Endothelial cell of umbilical vein (primary cell): ENCODE results near the gene CASK. TPM values are rescaled to one million over a fixed set of nuclear protein-coding genes. Genes with fewer than 3 reads are reported as not detected.

Experiments
- BruUV-seq: library from RNA; stranded (reverse); fragments of 400-500 nt; replicated peaks from 2 replicates; lab custom pipeline; 2021; lab: Mats Ljungman, UMichigan
- CTCF ChIA-PET: fragments of 300-600, 350-600 bp; sonication (Branson Sonifier 250); formaldehyde crosslinking; loops from one replicate; lab custom pipeline; 2021; ENCODE audit warnings: antibody characterized with exemption, inconsistent platforms; lab: Charles Lee
- POLR2A ChIA-PET: fragments of 300-600, 350-600 bp; sonication (Branson Sonifier 250); formaldehyde crosslinking; loops from one replicate; lab custom pipeline; 2021; ENCODE audit warnings: antibody characterized with exemption, inconsistent platforms; lab: Charles Lee
- DNase-seq: peaks from one replicate; pipeline ENCODE4 v3.0.0-alpha.2; 2011; ENCODE audit warnings: low read depth, low spot score
- FAIRE-seq: peaks from 2 replicates; lab custom pipeline; 2011; peaks lifted over from hg19 to GRCh38; lab: Jason Lieb, UNC
- H2AFZ ChIP-seq: 2 replicates; pipeline ENCODE4 v1.6.0; 2012; ENCODE audit warnings: low read depth, low read length, control low read depth, inconsistent platforms
- H3K27ac ChIP-seq: 2 replicates; pipeline ENCODE4 v1.5.1; 2011; ENCODE audit warnings: low read depth, mild to moderate bottlenecking, control low read depth, low read length, moderate library complexity; ENCODE audit not compliant: insufficient read depth
- H3K27me3 ChIP-seq, 2 experiments: 2 replicates each; pipeline versions ENCODE4 v1.6.0 to v1.6.1; 2011; ENCODE audit warnings: low read length in 2 of 2, mixed read lengths in 1 of 2; ENCODE audit not compliant: control insufficient read depth in 2 of 2, insufficient read depth in 2 of 2
- H3K36me3 ChIP-seq, 2 experiments: 2 replicates in 1 of 2; 3 replicates in 1 of 2; pipeline ENCODE4 v1.5.1; 2011; ENCODE audit warnings: low read length in 2 of 2, mild to moderate bottlenecking in 1 of 2, moderate library complexity in 1 of 2; ENCODE audit not compliant: control insufficient read depth in 2 of 2, insufficient read depth in 2 of 2; ENCODE audit errors: extremely low read depth in 1 of 2
- H3K4me1 ChIP-seq: 3 replicates; pipeline ENCODE4 v1.5.1; 2011; ENCODE audit warnings: mild to moderate bottlenecking, low read length; ENCODE audit not compliant: control insufficient read depth, insufficient read depth; ENCODE audit errors: extremely low read depth
- H3K4me2 ChIP-seq: 2 replicates; pipeline ENCODE4 v1.6.1; 2011; ENCODE audit warnings: low read length, control low read depth, mixed read lengths; ENCODE audit not compliant: insufficient read depth
- H3K4me3 ChIP-seq, 3 experiments: fragments of 200-600 bp in 1 of 3; sonication (generic), shearing (Covaris generic) in 1 of 3; replicated peaks in 1 of 3; 2 replicates each; pipeline ENCODE4 v1.5.1; 2011 to 2016; ENCODE audit warnings: control low read depth in 3 of 3, low read length in 3 of 3, mild to moderate bottlenecking in 2 of 3, inconsistent platforms in 1 of 3, low read depth in 1 of 3, moderate library complexity in 1 of 3; ENCODE audit not compliant: insufficient read depth in 1 of 3
- H3K79me2 ChIP-seq: 2 replicates; pipeline ENCODE4 v1.6.0; 2012; ENCODE audit warnings: low read length, inconsistent platforms; ENCODE audit not compliant: control insufficient read depth, insufficient read depth
- H3K9ac ChIP-seq: replicated peaks from 2 replicates; pipeline ENCODE3; 2011; ENCODE audit warnings: low read length, control low read depth; ENCODE audit not compliant: insufficient read depth; ENCODE audit errors: extremely low read depth
- H3K9me1 ChIP-seq: replicated peaks from 3 replicates; pipeline ENCODE4 v1.6.0; 2011; ENCODE audit warnings: mild to moderate bottlenecking, low read length; ENCODE audit not compliant: control insufficient read depth, insufficient read depth; ENCODE audit errors: extremely low read depth
- H3K9me3 ChIP-seq: replicated peaks from 2 replicates; pipeline ENCODE4 v1.5.1; 2012; ENCODE audit warnings: low read length, inconsistent platforms; ENCODE audit not compliant: control insufficient read depth, insufficient read depth
- H4K20me1 ChIP-seq: replicated peaks from 2 replicates; pipeline ENCODE3; 2011; ENCODE audit warnings: mild to moderate bottlenecking, low read length; ENCODE audit not compliant: control insufficient read depth, insufficient read depth; ENCODE audit errors: extremely low read depth
- CTCF ChIP-seq, 2 donors: IDR thresholded peaks; 1 replicate in 1 of 2; 2 replicates in 1 of 2; pipeline ENCODE4 v1.5.1; 2011; ENCODE audit warnings: low read length in 2 of 2, mild to moderate bottlenecking in 2 of 2, moderate library complexity in 2 of 2, control low read depth in 1 of 2, inconsistent platforms in 1 of 2, low read depth in 1 of 2; ENCODE audit not compliant: insufficient read depth in 1 of 2; ENCODE audit errors: extremely low read depth in 1 of 2
- EZH2 ChIP-seq: IDR thresholded peaks from 2 replicates; pipeline ENCODE4 v1.6.1; 2012; ENCODE audit warnings: borderline replicate concordance, low read depth, mild to moderate bottlenecking, moderate library complexity, low read length, inconsistent platforms; ENCODE audit not compliant: severe bottlenecking
- FOS ChIP-seq: IDR thresholded peaks from 2 replicates; pipeline ENCODE4 v1.6.1; 2011; ENCODE audit warnings: mild to moderate bottlenecking, low read length, moderate library complexity, borderline replicate concordance; ENCODE audit not compliant: insufficient read depth
- GATA2 ChIP-seq: IDR thresholded peaks from 2 replicates; pipeline ENCODE4 v1.7.0; 2011; ENCODE audit warnings: low read depth, mild to moderate bottlenecking, moderate library complexity, mixed read lengths, low read length; ENCODE audit not compliant: insufficient read length, insufficient read depth
- JUN ChIP-seq: IDR thresholded peaks from 2 replicates; pipeline ENCODE4 v1.6.1; 2011; ENCODE audit warnings: borderline replicate concordance, low read depth; ENCODE audit not compliant: insufficient read length, insufficient read depth
- MAX ChIP-seq: IDR thresholded peaks from 2 replicates; pipeline ENCODE4 v1.6.1; 2011; ENCODE audit not compliant: insufficient read depth, insufficient read length
- MYC ChIP-seq: IDR thresholded peaks from one replicate; pipeline ENCODE4 v1.6.1; 2011; ENCODE audit warnings: mild to moderate bottlenecking, low read depth, low read length
- POLR2A ChIP-seq: IDR thresholded peaks from 2 replicates; pipeline ENCODE4 v1.6.1; 2012; ENCODE audit warnings: low read depth, mild to moderate bottlenecking, control low read depth, low read length
- POLR2AphosphoS5 ChIP-seq: IDR thresholded peaks from 2 replicates; pipeline ENCODE4 v1.6.1; 2012; ENCODE audit warnings: low read depth, mild to moderate bottlenecking, control low read depth, low read length, moderate library complexity; ENCODE audit not compliant: insufficient read depth
- dilution Hi-C: fragments of 300-500 bp; cut with MboI; formaldehyde crosslinking; loops from one replicate; pipeline ENCODE4 v1.15.0; 2019; ENCODE audit warnings: low sequenced_read_pairs; ENCODE audit not compliant: extremely low pct_ligation_motif_present
- intact Hi-C: fragments of 100-400 bp; cut with micrococcal nuclease; formaldehyde crosslinking; loops from one replicate; pipeline ENCODE4 v1.10.0; 2022
- polyA plus RNA-seq, 4 experiments: library from polyadenylated mRNA; depleted of rRNA in 3 of 4; stranded (reverse) in 3 of 4; unstranded in 1 of 4; fragments of >200 nt; gene quantifications; 2 replicates each; pipeline versions ENCODE4 v1.2.1 to v1.2.3, GENCODE V29; 2011 to 2012; ENCODE audit warnings: missing spikeins in 1 of 4
- total RNA-seq: library from RNA; stranded (reverse); gene quantifications from 2 replicates; pipeline ENCODE4 v1.2.3, GENCODE V29; 2021

CASK gene
- total and polyA plus RNA-seq, 2 donors (not counting 3 experiments of a cell fraction or from before 2014, with no cell fraction given) = 6.4 to 30.4 TPM

GRCh38 chrX:41935832-41936231, 12.5 kb upstream of the CASK start:
- ChIA-PET CTCF (no interaction called here), POLR2A (no interaction called here)
- H2AFZ ChIP-seq = no peak overlapping the region
- no peaks in the 10 kb centered on the region for H3K36me3 ChIP-seq
- H3K27ac ChIP-seq = no peak overlapping the region
- BruUV-seq = no TSS peak
- no peak overlapping the region for H3K4me2 ChIP-seq
- H3K79me2 ChIP-seq = no peaks in the 10 kb centered on the region
- no peaks in the 10 kb centered on the region for H3K9me1 ChIP-seq
- no peaks in the 10 kb centered on the region for H3K9me3 ChIP-seq
- FAIRE-seq (no peak), DNase-seq (no peak)
- peaks cover 0 to 2% of the 10 kb centered on the region in 2 experiments for H3K27me3 ChIP-seq
- H4K20me1 ChIP-seq = no peaks in the 10 kb centered on the region
- dilution Hi-C loops (no loop called here), intact Hi-C loops (no loop called here)
- no peak overlapping the region for H3K4me3 ChIP-seq
- no peak overlapping the region for H3K9ac ChIP-seq
- no peaks in the 10 kb centered on the region for H3K4me1 ChIP-seq
- no peak for TF ChIP-seq POLR2AphosphoS5
- no peak for TF ChIP-seq GATA2
- TF ChIP-seq MYC = no peak
- TF ChIP-seq JUN = no peak
- no peak for TF ChIP-seq POLR2A
- no peak for TF ChIP-seq CTCF (IDR thresholded peaks at IDR 0.05; ENCODE audit: extremely low read depth in 1 of 2, insufficient read depth in 1 of 2, low read depth in 1 of 2, low read length in 2 of 2)
- TF ChIP-seq MAX = no peak
- TF ChIP-seq FOS = no peak
- no peak for TF ChIP-seq EZH2
